Hepatic stellate cell (primary cell): ENCODE data around the gene CDH26.
"Not testable (repeated sequence)": the region's sequence is repeated elsewhere in the genome, so short reads cannot be mapped to it uniquely, and the experiment has no call there.

Experiments used
- DNase-seq: peaks from one replicate; pipeline ENCODE4 v3.0.0; 2011; ENCODE audit warnings: low spot score

Gene CDH26

GRCh38 chr20:59940956-59941294 is 17.3 kb upstream of the CDH26 start:
- DNase-seq, result no peak

- no peak for DNase-seq
Observed at GRCh38 chr20:59942245-59942644, 16.0 kb upstream of the CDH26 start.

- no peak for DNase-seq
Observed at GRCh38 chr20:59944726-59945125, 13.5 kb upstream of the CDH26 start.

- DNase-seq, result no peak
Observed at GRCh38 chr20:59945175-59945574, 13.0 kb upstream of the CDH26 start.

- no peak for DNase-seq
Observed at GRCh38 chr20:59945731-59946130, 12.5 kb upstream of the CDH26 start.

GRCh38 chr20:59947376-59947775 is 10.8 kb upstream of the CDH26 start:
- no peak for DNase-seq

GRCh38 chr20:59948212-59948611 is 10.0 kb upstream of the CDH26 start:
- DNase-seq, result no peak

GRCh38 chr20:59948828-59949720 is 9.1 kb upstream of the CDH26 start:
- no peak for DNase-seq

- DNase-seq, result no peak
Observed at GRCh38 chr20:59949911-59950310, 8.3 kb upstream of the CDH26 start.

- no peak for DNase-seq
Observed at GRCh38 chr20:59954718-59955117, 3.5 kb upstream of the CDH26 start.

- no peak for DNase-seq
Observed at GRCh38 chr20:59955131-59955796, 3.0 kb upstream of the CDH26 start.

- DNase-seq, result not testable (repeated sequence)
Observed at GRCh38 chr20:59957568-59957967, 655 bp upstream of the CDH26 start.

GRCh38 chr20:59958626-59959025 is 403 bp downstream of the CDH26 start:
- no peak for DNase-seq

GRCh38 chr20:59961423-59961822 is 3.2 kb downstream of the CDH26 start:
- DNase-seq, result no peak

- no peak for DNase-seq
Observed at GRCh38 chr20:59962155-59962554, 3.9 kb downstream of the CDH26 start.

- DNase-seq, result no peak
Observed at GRCh38 chr20:59966428-59966827, 8.2 kb downstream of the CDH26 start.

GRCh38 chr20:59971428-59971827 is 13.2 kb downstream of the CDH26 start:
- no peak for DNase-seq

GRCh38 chr20:59972037-59972801 is 14.0 kb downstream of the CDH26 start:
- no peak for DNase-seq

GRCh38 chr20:59976156-59976782 is 18.0 kb downstream of the CDH26 start:
- DNase-seq, result no peak

GRCh38 chr20:59977086-59977485 is 18.9 kb downstream of the CDH26 start:
- DNase-seq, result no peak

- no peak for DNase-seq
Observed at GRCh38 chr20:59983076-59983475, 24.9 kb downstream of the CDH26 start.

GRCh38 chr20:59984541-59984940 is 26.3 kb downstream of the CDH26 start:
- no peak for DNase-seq
